Esophagus squamous epithelium (tissue), 5 donors: ENCODE data around the gene IL5RA. TPM values are rescaled to one million over a fixed set of nuclear protein-coding genes. Genes with fewer than 3 reads are reported as not detected.

Experiments
- DNase-seq: peaks from one replicate; lab custom pipeline; 2025; lab: John Stamatoyannopoulos, UW
- H3K27ac ChIP-seq, 4 donors: fragments of 200-600 bp; sonication (generic); one replicate each; pipeline ENCODE4 v1.5.1; 2016 to 2019; ENCODE audit warnings: mild to moderate bottlenecking in 1 of 4
- H3K27me3 ChIP-seq, 4 donors: fragments of 200-600 bp; sonication (generic); 1 replicate in 3 of 4; 2 replicates in 1 of 4; pipeline versions ENCODE4 v1.5.1 to v1.6.0; 2017 to 2021; ENCODE audit warnings: antibody characterized with exemption in 1 of 4
- H3K36me3 ChIP-seq, 3 donors: fragments of 200-600 bp; sonication (generic); one replicate each; pipeline ENCODE4 v1.5.1; 2016 to 2019
- H3K4me1 ChIP-seq, 3 donors: fragments of 200-600 bp; sonication (generic); one replicate each; pipeline ENCODE4 v1.5.1; 2017 to 2019
- H3K4me3 ChIP-seq, 4 donors: fragments of 200-600 bp; sonication (generic); 1 replicate in 3 of 4; 2 replicates in 1 of 4; pipeline ENCODE4 v1.5.1; 2016 to 2019; ENCODE audit warnings: mild to moderate bottlenecking in 2 of 4, moderate library complexity in 1 of 4
- H3K9me3 ChIP-seq, 3 donors: fragments of 200-600 bp; sonication (generic); one replicate each; pipeline ENCODE4 v1.5.1; 2016 to 2019
- POLR2A ChIP-seq, 4 donors: fragments of 450-650 bp; IDR thresholded peaks; one replicate each; pipeline ENCODE4 v1.6.1; 2017; ENCODE audit warnings: antibody characterized with exemption in 4 of 4, mild to moderate bottlenecking in 4 of 4, moderate library complexity in 3 of 4
- WGBS, 2 donors: methylation state at CpG; one replicate each; pipeline ENCODE4 v1.1.5; 2018; 5-methylcytosine and 5-hydroxymethylcytosine counted together
- intact Hi-C: fragments of 100-400 bp; cut with DNase I; formaldehyde crosslinking; loops from one replicate; pipeline ENCODE4 v1.15.0; 2022
- total RNA-seq, 4 donors: library from RNA; depleted of rRNA; stranded (reverse); fragments of >200 nt; gene quantifications; one replicate each; pipeline ENCODE4 v1.1.0, GENCODE V29; 2016
- TF ChIP-seq, protein P1 (sequence below), 6 experiments: fragments of 450-650 bp in 4 of 6; fragments of 200-600 bp in 2 of 6; sonication (generic) in 2 of 6; IDR thresholded peaks; one replicate each; pipeline ENCODE4 v1.5.1; 2016 to 2019; ENCODE audit warnings: antibody characterized with exemption in 6 of 6, mild to moderate bottlenecking in 4 of 6, moderate library complexity in 4 of 6
- donor health status: DM: yes; HTN: yes; CAD: no.

Gene IL5RA
- total RNA-seq, 4 donors from 2014 or later: 0.95 TPM; not detected in 3

DNA sequence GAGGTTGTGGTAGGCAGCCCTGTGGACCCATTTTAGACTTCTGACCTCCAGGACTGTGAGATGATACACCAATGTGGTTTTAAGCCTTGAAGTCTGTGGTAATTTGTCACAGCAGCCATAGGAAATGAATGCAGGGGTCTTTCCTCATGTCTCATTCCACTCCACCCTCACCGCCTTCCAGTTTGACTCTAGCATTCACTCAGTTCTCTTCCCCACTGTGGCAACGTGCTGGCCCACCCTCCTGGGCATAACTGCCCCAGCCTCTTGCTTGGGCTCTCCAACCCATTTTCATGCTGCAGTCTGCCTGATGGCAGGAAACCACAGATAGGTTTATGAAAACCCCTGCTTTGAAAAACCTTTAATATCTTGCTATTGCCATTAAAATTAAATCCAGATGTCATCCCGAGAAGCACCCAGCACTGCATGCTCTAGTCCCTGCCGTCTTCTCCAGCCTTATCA lies 9.2 kb upstream of the IL5RA start:
- Histone ChIP-seq H3K27me3 (no peaks in the 10 kb centered on the region), H3K27ac (no peak overlapping the region), H3K4me1 (no peaks in the 10 kb centered on the region), H3K36me3 (no peaks in the 10 kb centered on the region), H3K4me3 (no peak overlapping the region), H3K9me3 (no peaks in the 10 kb centered on the region)
- no peak for DNase-seq
- WGBS, 2 donors: 59 to 72% methylated on average over 4 of the region's 4 CpGs
- TF ChIP-seq POLR2A (IDR thresholded peaks at IDR 0.05): no peak
- TF ChIP-seq, protein P1, sequence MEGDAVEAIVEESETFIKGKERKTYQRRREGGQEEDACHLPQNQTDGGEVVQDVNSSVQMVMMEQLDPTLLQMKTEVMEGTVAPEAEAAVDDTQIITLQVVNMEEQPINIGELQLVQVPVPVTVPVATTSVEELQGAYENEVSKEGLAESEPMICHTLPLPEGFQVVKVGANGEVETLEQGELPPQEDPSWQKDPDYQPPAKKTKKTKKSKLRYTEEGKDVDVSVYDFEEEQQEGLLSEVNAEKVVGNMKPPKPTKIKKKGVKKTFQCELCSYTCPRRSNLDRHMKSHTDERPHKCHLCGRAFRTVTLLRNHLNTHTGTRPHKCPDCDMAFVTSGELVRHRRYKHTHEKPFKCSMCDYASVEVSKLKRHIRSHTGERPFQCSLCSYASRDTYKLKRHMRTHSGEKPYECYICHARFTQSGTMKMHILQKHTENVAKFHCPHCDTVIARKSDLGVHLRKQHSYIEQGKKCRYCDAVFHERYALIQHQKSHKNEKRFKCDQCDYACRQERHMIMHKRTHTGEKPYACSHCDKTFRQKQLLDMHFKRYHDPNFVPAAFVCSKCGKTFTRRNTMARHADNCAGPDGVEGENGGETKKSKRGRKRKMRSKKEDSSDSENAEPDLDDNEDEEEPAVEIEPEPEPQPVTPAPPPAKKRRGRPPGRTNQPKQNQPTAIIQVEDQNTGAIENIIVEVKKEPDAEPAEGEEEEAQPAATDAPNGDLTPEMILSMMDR (IDR thresholded peaks at IDR 0.05): no peak
- intact Hi-C loops: no loop called here

DNA sequence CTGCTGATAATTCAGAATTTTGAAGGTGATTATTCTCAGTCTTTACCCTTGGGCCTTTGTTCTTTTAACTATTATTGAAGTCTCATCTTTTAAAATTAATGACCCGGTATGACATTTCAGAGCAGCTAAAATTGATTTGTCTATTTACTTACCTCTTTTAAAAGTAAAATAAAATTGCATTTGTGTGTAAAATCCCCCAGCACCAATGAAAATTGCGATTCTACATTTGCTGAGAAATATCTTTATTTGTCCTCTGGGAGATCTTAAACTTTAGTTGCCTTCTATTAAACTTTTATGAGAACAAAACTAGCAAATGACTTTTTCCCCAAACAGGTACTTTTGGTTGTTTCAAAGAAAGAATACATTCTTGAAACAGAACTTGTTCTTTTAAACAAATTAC lies 7.5 kb upstream of the IL5RA start:
- H3K27ac ChIP-seq: no peak overlapping the region
- H3K4me3 ChIP-seq: no peak overlapping the region
- WGBS, 2 donors: 75 to 77% methylated on average over 2 of the region's 2 CpGs
- intact Hi-C loops: no loop called here
- DNase-seq: no peak
- TF ChIP-seq, protein P1 (IDR thresholded peaks at IDR 0.05): no peak
- TF ChIP-seq POLR2A (IDR thresholded peaks at IDR 0.05): no peak
- H3K9me3 ChIP-seq: no peaks in the 10 kb centered on the region
- no peaks in the 10 kb centered on the region for H3K27me3 ChIP-seq
- no peaks in the 10 kb centered on the region for H3K36me3 ChIP-seq
- no peaks in the 10 kb centered on the region for H3K4me1 ChIP-seq

DNA sequence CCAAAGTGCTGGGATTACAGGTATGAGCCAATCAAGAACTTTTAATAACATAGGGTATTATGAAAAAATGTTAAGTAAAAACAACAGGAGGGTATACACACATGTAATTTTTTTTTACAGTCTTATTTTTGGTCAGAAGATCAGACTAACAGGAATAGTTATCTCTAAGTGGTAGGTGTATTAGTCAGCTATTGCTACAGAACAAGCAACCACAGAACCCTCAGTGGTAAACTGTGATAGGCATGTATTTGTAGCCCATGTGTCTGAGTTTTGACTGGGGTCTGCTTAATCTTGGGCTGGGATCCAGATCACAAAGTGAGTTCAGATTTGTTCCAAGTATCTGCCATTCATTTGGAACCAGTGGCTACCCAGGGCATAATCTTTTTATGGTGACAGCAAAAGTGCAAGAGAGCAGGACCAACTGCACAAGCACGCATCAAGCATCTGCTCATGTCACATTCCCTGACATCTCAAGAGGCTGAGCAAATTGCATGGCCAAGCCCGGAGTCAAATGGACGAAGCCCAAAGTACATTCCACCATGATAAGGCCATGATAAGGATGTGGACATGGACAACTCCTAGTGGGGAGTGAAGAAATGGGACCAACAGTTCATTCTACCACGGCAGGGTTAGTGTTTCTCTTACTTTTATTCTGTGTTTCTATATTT lies 3.0 kb upstream of the IL5RA start:
- DNase-seq: no peak
- TF ChIP-seq, protein P1 (IDR thresholded peaks at IDR 0.05): no peak
- no peak for TF ChIP-seq POLR2A (IDR thresholded peaks at IDR 0.05)
- Histone ChIP-seq H3K36me3 (no peaks in the 10 kb centered on the region), H3K4me3 (no peak overlapping the region), H3K4me1 (peaks cover 0 to 6% (median 0%) of the 10 kb centered on the region in 3 donors), H3K27ac (no peak overlapping the region), H3K9me3 (no peaks in the 10 kb centered on the region), H3K27me3 (no peaks in the 10 kb centered on the region)
- WGBS, 2 donors: 64 to 76% methylated on average over 4 of the region's 4 CpGs
- intact Hi-C loops: no loop called here

DNA sequence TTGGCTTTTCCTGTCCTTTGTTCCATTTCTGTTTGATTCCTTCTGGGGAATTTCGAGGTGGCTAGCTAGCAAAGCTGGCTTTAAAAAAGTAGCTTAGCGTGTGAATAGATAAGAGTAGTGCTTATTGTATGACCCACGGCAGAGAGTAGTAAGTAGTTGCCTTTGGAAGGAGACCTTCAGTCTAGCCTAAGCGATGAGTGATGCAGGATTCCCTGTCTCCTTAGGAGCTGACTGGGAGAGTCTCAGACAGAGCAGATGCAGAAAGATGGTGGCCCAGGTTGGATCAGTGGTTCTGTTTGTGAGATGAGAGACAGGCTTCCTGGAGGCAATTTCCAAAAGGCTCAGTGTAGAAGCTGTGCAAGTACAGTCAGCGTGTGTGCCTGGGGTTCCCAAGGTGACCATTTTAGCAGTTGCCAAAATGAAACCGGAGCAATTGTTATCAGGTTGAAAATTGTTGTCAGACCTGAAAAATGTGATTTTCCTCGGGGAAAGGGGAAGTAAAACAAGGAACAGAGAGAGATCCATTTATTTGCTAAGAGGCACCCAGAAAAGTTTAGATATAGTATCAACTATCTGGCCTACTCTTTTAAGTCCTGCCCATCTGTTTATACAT lies 681 bp upstream of the IL5RA start:
- H3K4me1 ChIP-seq: peaks cover 0 to 6% (median 0%) of the 10 kb centered on the region in 3 donors
- DNase-seq: no peak
- WGBS, 2 donors: 58 to 60% methylated on average over 5 to 6 of the region's 7 CpGs
- TF ChIP-seq, protein P1 (IDR thresholded peaks at IDR 0.05): no peak
- TF ChIP-seq POLR2A (IDR thresholded peaks at IDR 0.05): no peak
- no peaks in the 10 kb centered on the region for H3K36me3 ChIP-seq
- peak overlapping the region in 1 of 4 donors; percentile 65 for H3K27ac ChIP-seq
- intact Hi-C loops: no loop called here
- H3K9me3 ChIP-seq: no peaks in the 10 kb centered on the region
- H3K27me3 ChIP-seq: no peaks in the 10 kb centered on the region
- no peak overlapping the region for H3K4me3 ChIP-seq
